ENCODE data around the gene AKR1E2. TPM values are rescaled to one million over a fixed set of nuclear protein-coding genes. Genes with fewer than 3 reads are reported as not detected.

The AKR1E2 gene
- total and polyA plus RNA-seq, 9 of the 15 experiments (the other 6 are each of a cell fraction or from before 2014, with no cell fraction given) = 4.2 to 16.6 (median 9.8) TPM

GRCh38 chr10:4867520-4868356 lies 41.7 kb downstream of the AKR1E2 start (continued):
- TF ChIP-seq GABPB1 (CRISPR knock-in tag; IDR thresholded peaks at IDR 0.05) (no peak), NCOR1 (IDR thresholded peaks at IDR 0.05) (peak; percentile 98), ETV6 (IDR thresholded peaks at IDR 0.05; ENCODE audit: borderline replicate concordance in 1 of 2, low read depth in 2 of 2, low read length in 1 of 2) (0 out of 4 replicates have a peak, but pooled peaks of 1 of the 2 experiments have one; percentile 68), ETV6 (CRISPR knock-in tag; IDR thresholded peaks at IDR 0.05; ENCODE audit: borderline replicate concordance) (no peak), JUND (IDR thresholded peaks at IDR 0.05; ENCODE audit: borderline replicate concordance, low read depth, low read length) (peak; percentile 98), JUND (tag; IDR thresholded peaks at IDR 0.05; ENCODE audit: borderline replicate concordance, low read depth, low read length) (peak; percentile 95; the same call in 2 of the 3 replicates), NCOA1 (IDR thresholded peaks at IDR 0.05; ENCODE audit: low read depth) (peak; percentile 89), GTF2A2 (tag; IDR thresholded peaks at IDR 0.05) (no peak), SRSF1 (IDR thresholded peaks at IDR 0.05; ENCODE audit: low read depth, low read length) (no peak), TCF3 (CRISPR knock-in tag; IDR thresholded peaks at IDR 0.05) (peak; percentile 99), KLF6 (CRISPR knock-in tag; IDR thresholded peaks at IDR 0.05; ENCODE audit: borderline replicate concordance) (no peak), ZNF644 (tag; IDR thresholded peaks at IDR 0.05; ENCODE audit: low read depth) (peak; percentile 87), TRIM24 (IDR thresholded peaks at IDR 0.05) (peak; percentile 96 to 97), E2F3 (CRISPR knock-in tag; IDR thresholded peaks at IDR 0.05) (no peak), ZNF3 (CRISPR knock-in tag; IDR thresholded peaks at IDR 0.05) (no peak), ZNF639 (CRISPR knock-in tag; conservative IDR thresholded peaks at IDR 0.05 in 1 of 2, IDR thresholded peaks at IDR 0.05 in 1 of 2) (peak in 1 of 2 experiments; percentile 79; a peak in 2 of 4 replicates), ZNF655 (CRISPR knock-in tag; IDR thresholded peaks at IDR 0.05) (no peak), TAF7 (tag; IDR thresholded peaks at IDR 0.05) (no peak), BHLHE40 (IDR thresholded peaks at IDR 0.05; ENCODE audit: low read length) (peak; percentile 52), ZBTB11 (CRISPR knock-in tag; IDR thresholded peaks at IDR 0.05) (no peak), ZNF174 (CRISPR knock-in tag; IDR thresholded peaks at IDR 0.05) (no peak), MTA2 (IDR thresholded peaks at IDR 0.05; ENCODE audit: low read depth) (peak; percentile 96), SMAD1 (IDR thresholded peaks at IDR 0.05; ENCODE audit: low read depth, low read length, partially characterized antibody) (peak; percentile 26)
